Cardiac fibroblast (primary cell): Measurements from ENCODE around the gene MXRA7.
"Not testable (repeated sequence)": the region's sequence is repeated elsewhere in the genome, so short reads cannot be mapped to it uniquely, and the experiment has no call there.

ENCODE experiments used
- DNase-seq, 2 donors: peaks; one replicate each; pipeline versions ENCODE4 v3.0.0 to v3.0.0-alpha.2; 2010; ENCODE audit warnings: low read depth in 2 of 2
- H3K4me3 ChIP-seq, 2 donors: replicated peaks in 1 of 2; 1 replicate in 1 of 2; 2 replicates in 1 of 2; pipeline ENCODE4 v1.5.1; 2011; ENCODE audit warnings: low read depth in 2 of 2, low read length in 2 of 2, mild to moderate bottlenecking in 2 of 2, moderate library complexity in 1 of 2
- CTCF ChIP-seq: IDR thresholded peaks from one replicate; pipeline ENCODE4 v1.5.1; 2011; ENCODE audit warnings: low read depth, mild to moderate bottlenecking, low read length, inconsistent platforms

The MXRA7 gene

GRCh38 chr17:76734080-76734840 lies 23.5 kb upstream of the MXRA7 start:
- peak overlapping the region; percentile 98 for H3K4me3 ChIP-seq
- DNase-seq = peak; percentile 54 to 59
- TF ChIP-seq CTCF = no peak

- H3K4me3 ChIP-seq = peak overlapping the region in 1 of 2 donors; percentile 98
- DNase-seq = no peak
- no peak for TF ChIP-seq CTCF
Measured at GRCh38 chr17:76733618-76733957, 22.8 kb upstream of the MXRA7 start.

- no peak for TF ChIP-seq CTCF
- no peak overlapping the region for H3K4me3 ChIP-seq
- DNase-seq = peak in 1 of 2 donors; percentile 47
Measured at GRCh38 chr17:76732734-76733617, 22.2 kb upstream of the MXRA7 start.

- not testable (repeated sequence) for H3K4me3 ChIP-seq, DNase-seq
Measured at GRCh38 chr17:76731800-76732733, 21.3 kb upstream of the MXRA7 start.

GRCh38 chr17:76727745-76728456 lies 17.1 kb upstream of the MXRA7 start:
- no peak for TF ChIP-seq CTCF
- peak overlapping the region; percentile 83 to 89 for H3K4me3 ChIP-seq
- peak; percentile 35 to 39 for DNase-seq

GRCh38 chr17:76726776-76727718 lies 16.3 kb upstream of the MXRA7 start, which contains the start of gene METTL23:
METTL23 (plus strand) TSS chr17:76726839; CDS start chr17:76729711, 2,872 bp downstream.
- peak within 1 kb of the TSS; percentile 83 to 89 for H3K4me3 ChIP-seq
- peak; percentile 81 to 85 for DNase-seq
- peak; percentile 71 for TF ChIP-seq CTCF
